C4-2B (cell line): ENCODE results near the gene SORL1-AS1.
"Not testable (repeated sequence)": the region's sequence is repeated elsewhere in the genome, so short reads cannot be mapped to it uniquely, and the experiment has no call there.

Experiments used
- H3K27ac ChIP-seq: fragments of 450-650 bp; 2 replicates; pipeline ENCODE4 v1.5.1; 2017
- ZFX ChIP-seq: fragments of 450-650 bp; IDR thresholded peaks from 2 replicates; pipeline ENCODE4 v1.6.1; 2017
- TF ChIP-seq, protein P1 (sequence below): fragments of 450-650 bp; conservative IDR thresholded peaks from 2 replicates; pipeline ENCODE4 v1.5.1; 2017; ENCODE audit warnings: mild to moderate bottlenecking

Gene SORL1-AS1

DNA sequence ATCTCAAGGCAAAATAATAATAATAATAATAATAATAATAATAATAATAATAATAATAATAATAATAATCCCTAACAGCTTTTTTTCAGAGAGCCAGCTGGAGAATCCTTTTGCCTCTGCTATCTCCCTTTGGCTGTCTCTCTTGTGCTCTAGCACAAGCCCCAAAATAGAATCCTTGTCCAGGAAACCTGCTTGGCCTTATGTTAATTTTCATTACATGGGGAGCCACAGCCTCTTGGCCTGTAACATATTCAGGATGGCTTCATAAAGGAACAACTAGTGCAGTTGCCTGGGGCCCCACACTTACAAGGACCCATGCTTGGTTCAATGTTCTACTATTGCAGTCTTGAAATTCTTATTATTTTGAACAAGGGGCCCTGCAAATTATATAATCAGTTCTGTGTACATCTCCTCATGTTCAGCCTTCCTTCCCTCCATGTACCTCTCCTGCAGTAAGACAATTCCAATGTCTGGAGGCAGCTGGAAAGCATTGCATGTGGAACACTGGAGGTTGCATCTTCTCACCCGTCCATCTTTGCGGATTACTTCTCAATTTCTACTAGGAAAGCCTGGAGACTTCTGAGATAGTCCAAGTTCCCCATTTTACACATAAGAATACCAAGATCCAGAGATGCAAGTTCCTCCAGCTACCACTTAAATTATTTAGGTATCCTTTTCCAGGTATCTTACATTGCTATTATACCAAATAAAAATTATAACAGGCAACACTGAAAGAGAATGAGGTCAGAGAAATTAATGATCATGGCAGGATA, 38.4 kb downstream of the SORL1-AS1 start:
- H3K27ac ChIP-seq: no peak overlapping the region
- TF ChIP-seq ZFX: no peak
- TF ChIP-seq, protein P1, sequence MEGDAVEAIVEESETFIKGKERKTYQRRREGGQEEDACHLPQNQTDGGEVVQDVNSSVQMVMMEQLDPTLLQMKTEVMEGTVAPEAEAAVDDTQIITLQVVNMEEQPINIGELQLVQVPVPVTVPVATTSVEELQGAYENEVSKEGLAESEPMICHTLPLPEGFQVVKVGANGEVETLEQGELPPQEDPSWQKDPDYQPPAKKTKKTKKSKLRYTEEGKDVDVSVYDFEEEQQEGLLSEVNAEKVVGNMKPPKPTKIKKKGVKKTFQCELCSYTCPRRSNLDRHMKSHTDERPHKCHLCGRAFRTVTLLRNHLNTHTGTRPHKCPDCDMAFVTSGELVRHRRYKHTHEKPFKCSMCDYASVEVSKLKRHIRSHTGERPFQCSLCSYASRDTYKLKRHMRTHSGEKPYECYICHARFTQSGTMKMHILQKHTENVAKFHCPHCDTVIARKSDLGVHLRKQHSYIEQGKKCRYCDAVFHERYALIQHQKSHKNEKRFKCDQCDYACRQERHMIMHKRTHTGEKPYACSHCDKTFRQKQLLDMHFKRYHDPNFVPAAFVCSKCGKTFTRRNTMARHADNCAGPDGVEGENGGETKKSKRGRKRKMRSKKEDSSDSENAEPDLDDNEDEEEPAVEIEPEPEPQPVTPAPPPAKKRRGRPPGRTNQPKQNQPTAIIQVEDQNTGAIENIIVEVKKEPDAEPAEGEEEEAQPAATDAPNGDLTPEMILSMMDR: no peak

DNA sequence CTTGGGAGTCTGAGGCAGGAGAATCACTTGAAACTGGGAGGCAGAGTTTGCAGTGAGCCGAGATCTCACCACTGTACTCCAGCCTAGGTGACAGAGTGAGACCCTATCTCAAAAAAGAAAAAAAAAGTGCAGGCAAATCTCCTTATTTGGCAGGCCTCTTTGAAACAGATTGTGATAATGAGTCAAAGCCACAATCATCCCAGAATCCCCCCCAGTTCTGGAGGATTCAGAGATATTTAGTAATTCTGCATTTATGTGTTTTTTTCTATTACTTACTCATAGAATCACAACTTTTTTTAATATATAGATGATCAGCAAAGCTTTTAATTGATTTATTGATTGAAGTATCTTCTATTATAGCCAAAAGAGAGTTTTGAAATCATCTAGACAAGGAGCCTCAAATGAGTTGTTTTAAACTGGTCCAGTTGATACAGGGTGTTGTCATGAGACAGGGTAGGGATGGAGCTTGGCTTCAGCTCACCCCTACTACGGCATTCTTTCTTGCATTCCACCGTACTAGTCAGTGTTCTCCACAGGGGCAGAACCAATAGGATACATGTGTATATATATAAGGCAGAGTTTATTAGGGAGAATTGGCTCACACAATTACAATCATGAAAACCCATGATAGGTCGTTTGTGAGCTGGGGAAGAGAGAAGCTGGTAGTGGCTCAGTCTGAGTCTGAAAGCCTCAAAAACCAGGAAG, 39.9 kb downstream of the SORL1-AS1 start:
- H3K27ac ChIP-seq: no peak overlapping the region
- no peak for TF ChIP-seq ZFX
- TF ChIP-seq, protein P1: no peak

DNA sequence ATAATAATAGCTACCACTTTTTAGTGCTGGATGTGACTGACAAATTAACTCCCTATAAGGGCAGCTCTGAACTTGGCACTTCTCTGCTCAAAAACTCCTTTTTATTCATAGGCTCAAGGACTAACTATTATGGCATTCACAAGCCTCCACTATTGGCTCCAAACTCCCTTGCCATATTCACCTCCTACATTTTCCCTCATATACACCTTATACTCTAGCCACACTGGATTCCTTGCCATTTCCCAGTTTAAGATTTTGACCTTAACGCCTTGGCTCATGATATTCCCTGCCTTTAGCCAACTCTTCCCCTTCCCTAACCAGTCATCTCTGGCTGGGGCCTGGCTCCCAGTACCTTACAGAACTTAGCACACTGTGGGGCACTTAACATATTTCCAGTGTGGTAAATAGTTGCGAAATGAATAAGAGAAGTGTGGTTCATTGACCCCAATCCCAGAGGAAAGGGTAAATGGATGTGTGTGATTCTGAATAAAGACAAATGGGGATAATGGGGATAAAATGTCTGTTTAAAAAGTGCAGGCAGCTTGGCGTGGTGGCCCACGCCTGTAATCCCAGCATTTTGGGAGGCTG, 40.7 kb downstream of the SORL1-AS1 start:
- no peak overlapping the region for H3K27ac ChIP-seq
- TF ChIP-seq, protein P1: no peak
- TF ChIP-seq ZFX: no peak

DNA sequence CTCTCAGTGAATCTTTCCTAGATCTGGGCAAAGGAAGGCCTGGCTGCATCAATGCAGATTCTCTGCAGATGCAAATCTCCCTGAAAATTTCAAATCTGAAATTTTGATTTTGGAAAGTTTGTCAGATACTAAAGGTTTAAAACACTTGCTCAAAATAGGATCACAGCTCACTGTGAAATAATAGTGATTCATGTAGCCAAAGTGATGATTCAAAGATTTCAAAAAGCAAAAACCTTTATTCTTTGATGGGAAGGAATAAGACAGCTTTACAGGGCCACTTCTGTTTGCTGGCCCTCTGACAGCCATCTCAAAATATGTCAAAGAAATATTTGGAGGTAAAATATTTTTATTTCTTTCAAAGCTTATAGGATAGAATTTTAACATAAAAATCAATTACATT, 41.4 kb downstream of the SORL1-AS1 start:
- H3K27ac ChIP-seq: not testable (repeated sequence)

DNA sequence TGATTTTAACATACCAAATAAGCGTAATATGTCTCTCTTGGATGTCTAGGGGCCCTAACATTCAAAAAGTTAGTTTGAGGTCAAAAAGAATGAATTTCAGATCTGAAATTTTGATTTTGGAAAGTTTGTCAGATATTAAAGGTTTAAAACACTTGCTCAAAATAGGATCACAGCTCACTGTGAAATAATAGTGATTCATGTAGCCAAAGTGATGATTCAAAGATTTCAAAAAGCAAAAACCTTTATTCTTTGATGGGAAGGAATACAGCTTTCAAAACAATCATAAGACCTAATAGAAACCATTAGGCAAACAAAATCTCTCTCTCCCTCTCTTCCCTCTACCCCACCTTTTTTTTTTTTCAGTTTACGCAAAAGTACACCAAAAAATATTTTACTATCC, 42.7 kb downstream of the SORL1-AS1 start:
- H3K27ac ChIP-seq: not testable (repeated sequence)

DNA sequence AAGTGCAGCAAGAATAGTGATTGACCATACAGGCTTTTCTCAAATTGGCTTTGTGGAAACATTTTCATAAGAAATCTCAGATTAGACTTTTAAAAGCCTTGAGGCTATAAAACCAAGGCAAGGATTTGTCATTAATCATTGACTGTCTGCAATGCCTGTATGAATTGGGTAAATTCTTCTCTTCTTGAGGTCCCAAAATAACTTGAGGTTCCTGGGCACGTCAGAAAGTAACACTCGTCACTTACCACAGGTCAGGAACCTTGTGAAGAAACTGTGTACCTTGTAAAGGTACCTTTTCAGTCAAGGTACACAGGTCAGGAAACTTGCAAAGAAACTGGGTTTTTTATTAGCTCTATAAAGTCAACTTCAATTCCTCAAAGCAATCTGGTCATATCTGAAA, 43.9 kb downstream of the SORL1-AS1 start:
- TF ChIP-seq, protein P1: no peak
- no peak for TF ChIP-seq ZFX
- H3K27ac ChIP-seq: no peak overlapping the region

DNA sequence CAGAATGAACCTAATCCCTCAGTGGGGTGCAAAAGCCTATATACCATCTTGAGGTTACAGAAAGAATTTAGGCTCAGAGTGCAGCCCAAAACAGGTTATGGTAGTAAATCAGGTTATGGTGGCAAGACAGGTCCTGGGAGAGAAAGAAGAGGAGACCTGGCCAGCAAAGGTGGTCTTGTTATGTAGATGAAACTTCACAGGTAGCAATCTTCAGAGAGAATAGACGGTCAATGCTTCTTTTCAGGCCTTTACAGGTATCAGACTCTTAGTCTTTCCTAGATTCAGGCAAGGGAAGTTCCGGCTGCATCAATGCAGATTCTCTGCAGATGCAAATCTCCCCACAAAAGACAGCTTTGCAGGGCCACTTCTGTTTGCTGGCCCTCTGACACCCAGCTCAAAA, 46.5 kb downstream of the SORL1-AS1 start:
- no peak overlapping the region for H3K27ac ChIP-seq

DNA sequence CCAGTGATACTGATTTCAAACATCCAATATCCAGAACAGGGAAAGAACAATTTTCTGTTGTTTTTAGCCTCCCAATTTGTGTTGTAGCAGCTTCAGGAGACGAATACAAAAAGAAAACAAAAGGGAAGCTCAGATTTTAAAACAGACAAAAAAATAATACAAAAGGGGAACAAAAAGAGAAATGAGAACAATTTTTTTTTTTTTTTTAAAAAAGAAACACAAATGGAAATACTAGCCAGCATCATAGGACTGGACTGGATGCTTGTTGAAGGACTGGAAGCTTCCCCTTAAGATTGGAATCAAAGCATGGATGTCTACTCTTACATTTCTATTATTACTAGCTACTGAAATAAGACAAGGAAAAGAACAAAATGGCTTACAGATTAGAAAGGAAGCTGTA, 47.1 kb downstream of the SORL1-AS1 start:
- H3K27ac ChIP-seq: no peak overlapping the region
- TF ChIP-seq, protein P1: no peak
- TF ChIP-seq ZFX: no peak

More for the DNA sequence above, 46.5 kb downstream of the SORL1-AS1 start:
- TF ChIP-seq ZFX: no peak
- TF ChIP-seq, protein P1: no peak
